Fibroblast of skin of right biceps (primary cell): Measurements from ENCODE around the gene SLC47A1.

Experiments used
- DNase-seq: peaks from one replicate; pipeline ENCODE4 v3.0.0-alpha.2; 2013

The SLC47A1 gene

DNA sequence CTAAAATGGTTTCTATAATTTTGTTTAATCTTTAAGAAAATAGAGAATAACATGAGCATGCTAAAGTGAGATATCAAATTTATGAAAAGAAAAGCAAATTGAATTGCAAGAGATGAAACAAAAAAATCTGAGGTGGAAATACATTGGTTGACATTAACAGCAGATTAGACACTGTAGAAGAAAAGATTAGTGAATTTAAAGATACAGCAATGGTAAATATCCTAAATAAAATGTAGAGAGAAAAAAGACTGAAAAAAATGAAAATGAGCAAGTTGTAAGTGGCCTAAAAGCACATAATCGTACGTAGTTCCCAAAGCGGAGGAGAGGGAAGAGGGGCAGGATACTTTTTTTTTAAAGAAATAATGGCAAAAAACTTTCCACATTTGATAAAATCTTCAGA is 84.4 kb downstream of the SLC47A1 start:
- no peak for DNase-seq

DNA sequence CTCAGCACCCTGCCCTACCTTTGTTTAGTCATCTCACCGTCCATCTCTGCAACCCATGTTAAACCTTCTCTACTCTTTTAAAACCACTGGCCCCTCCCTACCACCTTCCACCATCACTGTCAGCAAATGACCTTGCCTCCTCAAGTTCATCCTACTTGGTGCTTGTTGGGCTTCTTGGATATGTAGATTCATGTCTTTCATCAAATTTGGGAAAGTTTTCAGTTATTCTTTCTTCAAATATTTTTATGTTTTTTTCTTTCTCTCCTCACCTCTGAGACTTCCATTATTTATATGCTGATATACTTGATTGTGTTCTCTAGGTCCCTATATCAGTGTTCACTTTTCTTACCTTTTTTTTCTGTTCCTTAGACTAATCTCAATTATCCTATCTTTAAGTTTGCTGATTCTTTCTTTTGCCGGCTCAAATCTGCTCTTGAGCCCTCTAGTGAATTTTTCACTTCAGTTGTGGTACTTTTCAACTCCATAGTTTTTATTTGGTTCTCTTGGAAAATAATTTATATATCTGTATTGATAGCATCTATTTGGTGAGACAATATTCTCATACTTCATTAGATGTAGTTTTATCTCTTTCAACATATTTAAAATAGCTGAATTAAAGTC is 86.2 kb downstream of the SLC47A1 start:
- no peak for DNase-seq

DNA sequence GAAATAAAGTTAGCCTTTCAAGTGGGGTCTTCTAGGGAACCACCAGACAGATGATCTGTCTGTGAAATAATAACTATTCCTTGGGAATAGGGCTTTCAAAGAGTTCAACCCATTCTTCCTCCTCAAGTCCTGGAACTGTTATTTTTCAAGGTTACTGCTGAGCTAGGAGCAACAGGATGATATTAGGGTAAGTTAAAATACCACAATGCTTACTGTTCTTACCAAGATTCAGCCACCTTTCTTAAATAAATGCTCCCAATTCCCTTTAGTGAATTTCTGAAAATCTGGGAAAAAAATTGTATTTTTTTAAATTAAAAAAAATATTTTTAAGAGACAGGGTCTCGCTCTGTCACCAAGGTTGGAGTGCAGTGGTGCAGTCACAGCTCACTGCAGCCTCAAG is 88.0 kb downstream of the SLC47A1 start:
- DNase-seq = no peak

DNA sequence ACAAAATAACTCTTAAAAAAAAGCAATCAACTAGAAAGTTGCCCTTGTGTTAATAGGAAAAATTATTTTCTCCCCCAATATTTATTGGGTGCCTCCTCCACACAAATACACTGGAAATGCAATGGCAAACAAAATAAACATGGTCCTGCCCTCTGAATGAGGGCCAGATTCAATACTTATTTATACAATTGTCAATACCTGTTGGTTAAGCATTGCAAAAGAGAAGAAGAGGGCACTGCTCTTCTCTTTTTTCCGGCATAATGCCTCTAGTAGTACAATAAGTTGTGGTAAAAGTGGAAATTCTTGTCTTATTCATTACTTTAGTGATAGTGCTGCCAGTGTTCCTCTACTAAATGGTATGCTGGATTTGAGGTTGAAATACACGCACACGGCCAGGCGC is 92.4 kb downstream of the SLC47A1 start:
- DNase-seq = no peak
